Measurements from ENCODE around the gene ALDH4A1. TPM values are rescaled to one million over a fixed set of nuclear protein-coding genes. Genes with fewer than 3 reads are reported as not detected.
"Not testable (repeated sequence)": the region's sequence is repeated elsewhere in the genome, so short reads cannot be mapped to it uniquely, and the experiment has no call there.

Gene ALDH4A1
- total RNA-seq, 1 donor, result 0.73 TPM

DNA sequence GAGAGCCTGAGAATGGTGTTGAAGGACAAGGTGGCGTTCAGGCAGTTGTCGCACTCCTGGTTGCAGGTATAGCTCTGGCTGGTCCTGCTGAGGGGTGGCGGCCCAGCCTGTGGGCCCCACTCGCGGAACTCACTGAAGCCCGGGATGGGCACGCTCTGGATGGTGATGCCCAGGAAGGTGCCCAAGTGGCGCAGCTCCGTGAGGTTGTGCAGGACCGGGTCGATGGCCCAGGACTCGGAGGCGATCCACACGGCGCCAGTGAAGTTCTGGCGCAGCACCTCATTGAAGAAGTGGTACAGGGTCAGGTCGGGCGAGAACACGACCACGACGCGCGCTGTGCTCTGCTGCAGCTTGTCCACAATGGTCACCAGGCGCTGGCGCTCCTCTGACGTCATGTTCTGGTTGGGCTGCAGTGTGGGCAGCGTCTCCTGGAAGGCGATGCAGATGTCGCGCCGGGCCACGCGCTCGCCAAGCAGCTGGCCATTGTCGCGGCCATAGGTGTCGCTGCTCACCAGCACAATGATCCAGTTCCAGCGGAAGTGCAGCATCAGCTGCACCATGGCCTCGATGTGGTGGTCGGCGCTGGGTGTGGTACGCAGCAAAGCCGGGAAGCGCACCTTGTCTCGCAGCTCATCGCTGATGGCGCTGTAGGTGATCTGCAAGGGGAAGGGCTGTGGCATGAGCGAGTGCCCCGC lies 47.9 kb downstream of the ALDH4A1 start:
- Histone ChIP-seq H3K4me1 (ENCODE audit: insufficient read depth, low read length) (no peaks in the 10 kb centered on the region), H3K27me3 (ENCODE audit: insufficient read depth, low read length) (no peaks in the 10 kb centered on the region), H3K4me3 (ENCODE audit: low read length) (no peak overlapping the region), H3K9me3 (ENCODE audit: low read depth, low read length) (no peaks in the 10 kb centered on the region)

- Histone ChIP-seq H3K27me3 (ENCODE audit: insufficient read depth, low read length) (no peaks in the 10 kb centered on the region), H3K4me3 (ENCODE audit: low read length) (no peak overlapping the region), H3K9me3 (ENCODE audit: low read depth, low read length) (no peaks in the 10 kb centered on the region), H3K4me1 (ENCODE audit: insufficient read depth, low read length) (no peaks in the 10 kb centered on the region)
These were observed 49.9 kb downstream of the ALDH4A1 start for GRCh38 chr1:18852501-18852900.

DNA sequence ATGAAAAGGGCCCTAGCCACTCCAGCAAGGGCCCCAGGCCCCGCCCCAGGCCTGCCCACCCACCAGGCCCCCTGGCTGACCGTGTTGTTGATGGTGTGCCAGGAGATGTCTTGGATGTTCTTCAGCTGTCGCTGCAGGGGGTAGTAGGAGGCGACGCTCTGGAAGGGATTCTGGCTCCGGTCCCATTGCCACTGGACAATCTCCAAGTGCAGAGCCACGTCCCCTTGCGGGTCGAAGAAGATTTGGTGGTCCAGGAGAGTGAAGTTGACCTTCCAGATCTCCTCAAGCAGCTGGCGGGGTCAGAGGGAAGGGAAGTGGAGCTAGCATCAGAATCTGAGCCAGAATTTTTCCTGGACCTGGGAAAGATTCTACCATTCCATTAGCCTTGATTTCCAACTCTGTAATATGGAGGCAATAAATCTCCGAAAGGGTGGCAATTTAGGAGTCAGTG lies 53.1 kb downstream of the ALDH4A1 start:
- Histone ChIP-seq H3K9me3 (ENCODE audit: low read depth, low read length) (no peaks in the 10 kb centered on the region), H3K4me1 (ENCODE audit: insufficient read depth, low read length) (no peaks in the 10 kb centered on the region), H3K4me3 (ENCODE audit: low read length) (no peak overlapping the region), H3K27me3 (ENCODE audit: insufficient read depth, low read length) (no peaks in the 10 kb centered on the region)

DNA sequence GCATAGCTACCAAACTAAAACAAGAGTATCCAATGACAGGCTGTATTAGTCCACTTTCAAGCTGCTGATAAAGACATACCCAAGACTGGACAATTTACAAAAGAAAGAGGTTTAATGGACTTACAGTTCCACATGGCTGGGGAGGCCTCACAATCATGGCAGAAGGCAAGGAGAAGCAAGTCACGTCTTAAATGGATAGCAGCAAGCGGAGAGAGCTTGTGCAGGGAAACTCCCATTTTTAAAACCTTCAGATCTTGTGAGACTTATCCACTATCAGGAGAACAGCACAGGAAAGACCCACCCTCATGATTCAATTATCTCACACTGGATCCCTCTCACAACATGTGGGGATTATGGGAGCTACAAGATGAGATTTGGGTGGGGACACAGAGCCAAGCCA lies 54.6 kb downstream of the ALDH4A1 start:
- H3K4me1 ChIP-seq (ENCODE audit: insufficient read depth, low read length); H3K4me3 ChIP-seq (ENCODE audit: low read length); H3K9me3 ChIP-seq (ENCODE audit: low read depth, low read length); H3K27me3 ChIP-seq (ENCODE audit: insufficient read depth, low read length): not testable (repeated sequence)

- Histone ChIP-seq H3K4me1 (ENCODE audit: insufficient read depth, low read length) (no peaks in the 10 kb centered on the region), H3K27me3 (ENCODE audit: insufficient read depth, low read length) (no peaks in the 10 kb centered on the region), H3K4me3 (ENCODE audit: low read length) (no peak overlapping the region), H3K9me3 (ENCODE audit: low read depth, low read length) (no peaks in the 10 kb centered on the region)
These were observed 62.2 kb downstream of the ALDH4A1 start for GRCh38 chr1:18840145-18840544.

DNA sequence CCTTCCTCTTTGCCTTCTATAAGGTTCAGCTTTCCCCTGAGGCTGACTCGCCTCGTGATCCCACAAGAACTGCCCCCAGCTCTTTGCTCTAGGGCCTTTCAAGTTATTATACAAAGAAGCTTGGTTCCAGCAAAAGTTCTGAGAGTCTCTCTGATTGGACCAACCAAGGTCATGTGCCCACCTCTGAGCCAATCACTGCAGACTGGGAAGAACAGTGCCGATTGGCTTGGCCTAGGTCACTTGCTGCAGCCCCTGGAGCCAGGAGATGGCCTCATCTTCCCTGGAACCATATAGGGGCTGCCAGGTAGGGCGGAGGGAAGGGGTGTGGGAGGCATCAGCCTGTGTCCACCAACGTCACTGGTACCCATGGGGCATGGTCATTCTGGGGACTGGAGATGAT lies 65.7 kb downstream of the ALDH4A1 start:
- Histone ChIP-seq H3K27me3 (ENCODE audit: insufficient read depth, low read length) (no peaks in the 10 kb centered on the region), H3K9me3 (ENCODE audit: low read depth, low read length) (no peaks in the 10 kb centered on the region), H3K4me1 (ENCODE audit: insufficient read depth, low read length) (no peaks in the 10 kb centered on the region), H3K4me3 (ENCODE audit: low read length) (no peak overlapping the region)

DNA sequence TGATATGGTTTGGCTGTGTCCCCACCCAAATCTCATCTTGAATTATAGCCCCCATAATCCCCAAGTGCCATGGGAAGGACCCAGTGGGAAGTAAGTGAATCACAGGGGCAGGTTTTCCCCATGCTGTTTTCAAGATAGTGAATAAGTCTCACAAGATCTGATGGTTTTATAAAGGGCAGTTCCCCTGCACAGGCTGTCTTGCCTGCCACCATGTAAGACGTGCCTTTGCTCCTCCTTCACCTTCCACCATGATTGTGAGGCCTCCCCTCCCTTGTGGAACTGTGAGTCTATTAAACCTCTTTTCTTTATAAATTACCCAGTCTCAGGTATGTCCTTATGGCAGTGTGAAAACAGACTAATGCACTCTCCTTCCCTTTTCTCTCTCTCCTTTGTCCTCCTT lies 70.0 kb downstream of the ALDH4A1 start:
- not testable (repeated sequence) for H3K27me3 ChIP-seq (ENCODE audit: insufficient read depth, low read length); H3K4me1 ChIP-seq (ENCODE audit: insufficient read depth, low read length); H3K4me3 ChIP-seq (ENCODE audit: low read length); H3K9me3 ChIP-seq (ENCODE audit: low read depth, low read length)

DNA sequence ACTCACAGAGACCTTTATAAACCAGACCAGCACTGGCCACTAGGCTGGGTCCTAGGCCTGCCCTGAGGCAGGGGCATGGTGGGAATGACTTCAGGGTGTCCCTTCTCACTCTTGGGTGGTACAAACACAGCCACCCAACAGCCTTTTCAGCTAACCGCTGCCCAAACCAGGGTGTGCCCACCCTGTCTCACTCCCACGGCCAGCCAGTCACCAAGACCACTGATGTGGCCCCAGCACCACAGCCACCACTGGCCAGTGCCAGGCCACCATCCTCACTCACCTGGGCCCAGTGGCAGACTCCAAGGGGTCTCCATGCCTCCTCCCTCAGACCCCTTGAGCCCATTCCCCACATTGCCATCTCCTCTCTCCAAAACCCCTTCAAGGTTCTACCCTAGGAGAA lies 70.7 kb downstream of the ALDH4A1 start:
- Histone ChIP-seq H3K4me3 (ENCODE audit: low read length) (no peak overlapping the region), H3K9me3 (ENCODE audit: low read depth, low read length) (no peaks in the 10 kb centered on the region), H3K27me3 (ENCODE audit: insufficient read depth, low read length) (no peaks in the 10 kb centered on the region), H3K4me1 (ENCODE audit: insufficient read depth, low read length) (no peaks in the 10 kb centered on the region)

DNA sequence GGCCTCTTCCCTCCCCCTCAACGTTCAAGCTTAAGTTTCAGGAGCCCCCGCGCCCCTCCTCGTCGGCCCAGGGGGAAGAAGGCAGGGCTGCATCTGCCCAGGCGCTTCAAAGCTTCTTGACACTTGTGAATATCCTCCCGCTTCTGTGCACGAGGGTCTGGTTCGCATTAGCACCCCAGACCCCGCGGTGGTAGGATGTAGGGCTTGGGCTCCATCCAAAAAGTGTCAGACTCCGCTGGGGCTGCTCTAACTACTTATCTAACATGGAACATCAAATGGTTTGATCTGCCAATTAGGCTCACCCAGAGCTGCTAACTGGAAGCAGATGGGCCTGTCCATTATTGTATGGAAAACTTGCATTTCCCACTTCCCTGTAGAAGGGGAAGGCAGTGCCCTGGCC lies 71.8 kb downstream of the ALDH4A1 start:
- Histone ChIP-seq H3K4me3 (ENCODE audit: low read length) (no peak overlapping the region), H3K9me3 (ENCODE audit: low read depth, low read length) (no peaks in the 10 kb centered on the region), H3K4me1 (ENCODE audit: insufficient read depth, low read length) (no peaks in the 10 kb centered on the region), H3K27me3 (ENCODE audit: insufficient read depth, low read length) (no peaks in the 10 kb centered on the region)

DNA sequence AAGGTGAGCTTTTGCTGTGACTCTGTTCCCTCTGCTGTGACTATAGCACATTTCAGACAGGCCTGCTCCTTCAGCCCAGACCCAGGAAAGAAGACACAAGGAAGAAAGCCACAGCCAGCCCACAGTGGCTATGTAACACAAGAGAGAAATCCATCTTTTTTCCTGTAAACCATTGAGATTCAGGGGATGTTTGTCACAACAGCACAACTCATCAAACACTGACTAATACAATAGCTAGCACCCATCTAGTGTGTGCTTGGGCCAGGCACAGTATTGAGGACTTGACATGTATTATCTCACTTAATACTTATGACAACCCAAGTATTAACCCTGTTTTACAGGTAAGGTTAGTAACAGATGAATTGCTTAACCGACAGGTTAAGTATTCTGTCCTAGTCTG lies 72.7 kb downstream of the ALDH4A1 start:
- no peaks in the 10 kb centered on the region for H3K9me3 ChIP-seq (ENCODE audit: low read depth, low read length)
- no peaks in the 10 kb centered on the region for H3K27me3 ChIP-seq (ENCODE audit: insufficient read depth, low read length)
- no peak overlapping the region for H3K4me3 ChIP-seq (ENCODE audit: low read length)
- no peaks in the 10 kb centered on the region for H3K4me1 ChIP-seq (ENCODE audit: insufficient read depth, low read length)

DNA sequence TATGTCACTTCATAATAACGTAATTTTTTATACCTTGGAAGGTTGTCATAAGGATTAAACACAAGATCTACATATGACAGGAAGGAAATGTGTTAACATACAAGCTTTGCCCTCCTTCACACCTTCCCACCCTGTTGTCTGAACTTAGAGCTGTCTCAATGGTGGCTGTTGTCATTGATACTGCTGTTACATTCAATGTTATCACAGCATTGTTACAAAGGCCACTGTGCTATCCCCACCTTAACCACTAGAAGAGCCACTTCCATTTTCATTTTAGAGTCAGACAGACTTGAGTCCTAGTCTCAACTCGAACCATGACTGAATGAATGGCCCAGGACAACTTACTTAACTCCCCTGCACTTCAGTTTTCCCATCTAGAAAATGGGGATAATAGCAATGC lies 74.1 kb downstream of the ALDH4A1 start:
- H3K4me3 ChIP-seq (ENCODE audit: low read length), result no peak overlapping the region
- no peaks in the 10 kb centered on the region for H3K9me3 ChIP-seq (ENCODE audit: low read depth, low read length)
- no peaks in the 10 kb centered on the region for H3K4me1 ChIP-seq (ENCODE audit: insufficient read depth, low read length)
- H3K27me3 ChIP-seq (ENCODE audit: insufficient read depth, low read length), result no peaks in the 10 kb centered on the region

DNA sequence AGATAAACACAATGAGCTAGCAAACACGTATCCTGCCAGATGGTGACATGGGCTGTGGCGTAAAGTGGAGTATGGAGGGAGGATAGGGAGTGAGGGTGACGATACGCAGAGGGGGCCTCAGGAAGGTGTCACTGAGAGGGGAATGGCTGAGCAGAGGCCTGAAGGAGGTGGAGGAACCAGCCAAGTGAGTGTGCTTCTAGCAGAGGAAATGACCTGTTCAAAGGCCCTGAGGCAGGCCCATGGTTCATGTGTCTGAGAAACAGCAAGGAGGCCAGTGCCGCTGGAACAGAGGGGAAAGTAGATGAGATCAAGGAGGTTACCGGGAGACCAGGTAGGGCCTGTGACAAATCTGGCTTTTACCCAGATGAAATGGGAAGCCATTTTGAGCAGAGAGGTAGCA lies 78.9 kb downstream of the ALDH4A1 start:
- H3K4me3 ChIP-seq (ENCODE audit: low read length), result no peak overlapping the region
- H3K9me3 ChIP-seq (ENCODE audit: low read depth, low read length), result no peaks in the 10 kb centered on the region
- H3K27me3 ChIP-seq (ENCODE audit: insufficient read depth, low read length), result peaks cover 3% of the 10 kb centered on the region
- H3K4me1 ChIP-seq (ENCODE audit: insufficient read depth, low read length), result no peaks in the 10 kb centered on the region

Other genes starting within 250 kb of the ALDH4A1 start
- not detected for gene TAS1R2, start 42.9 kb downstream of the ALDH4A1 start, total RNA-seq
- gene IFFO2, start 54.1 kb upstream of the ALDH4A1 start, total RNA-seq, result 37.5 TPM

Data from mononuclear cell (primary cell).